Caco-2 (cell line): ENCODE results near the gene ZKSCAN8. TPM values are rescaled to one million over a fixed set of nuclear protein-coding genes. Genes with fewer than 3 reads are reported as not detected.

Experiments used
- BruUV-seq: library from RNA; stranded (reverse); fragments of 400-500 nt; replicated peaks from 2 replicates; lab custom pipeline; 2021; lab: Mats Ljungman, UMichigan
- CTCF ChIA-PET: fragments of 300-600 bp; sonication (Branson Sonifier 250); formaldehyde crosslinking; loops from one replicate; lab custom pipeline; 2022; ENCODE audit warnings: antibody characterized with exemption; lab: Charles Lee
- POLR2A ChIA-PET: fragments of 300-600 bp; sonication (Branson Sonifier 250); formaldehyde crosslinking; loops from one replicate; lab custom pipeline; 2022; ENCODE audit warnings: antibody characterized with exemption; lab: Charles Lee
- DNase-seq, 2 experiments: peaks; one replicate each; pipeline versions ENCODE4 v3.0.0 to v3.0.0-alpha.2; 2020 to 2022
- H3K27me3 ChIP-seq: replicated peaks from 2 replicates; pipeline ENCODE4 v1.6.0; 2011; ENCODE audit warnings: low read length; ENCODE audit not compliant: control insufficient read depth, insufficient read depth
- H3K36me3 ChIP-seq: 2 replicates; pipeline ENCODE4 v1.5.1; 2011; ENCODE audit warnings: low read length; ENCODE audit not compliant: control insufficient read depth, insufficient read depth
- H3K4me1 ChIP-seq: fragments of 250-450 bp; sonication (Bioruptor Pico); 2 replicates; pipeline ENCODE4 v1.5.1; 2020; ENCODE audit warnings: mild to moderate bottlenecking
- H3K4me3 ChIP-seq: 2 replicates; pipeline ENCODE4 v1.5.1; 2011; ENCODE audit warnings: low read depth, mild to moderate bottlenecking, control low read depth, low read length
- H3K9me3 ChIP-seq: fragments of 250-450 bp; sonication (Bioruptor Pico); 2 replicates; pipeline ENCODE4 v1.5.1; 2020; ENCODE audit warnings: mild to moderate bottlenecking, moderate library complexity
- H3K27ac Mint-ChIP-seq: one replicate; pipeline ENCODE4 v1.8.0; 2022; ENCODE audit warnings: mixed read lengths; ENCODE audit not compliant: unreplicated experiment
- H3K27me3 Mint-ChIP-seq: one replicate; pipeline ENCODE4 v1.8.0; 2022; ENCODE audit warnings: mixed read lengths; ENCODE audit not compliant: insufficient read depth, unreplicated experiment
- H3K36me3 Mint-ChIP-seq: one replicate; pipeline ENCODE4 v1.8.0; 2022; ENCODE audit warnings: mild to moderate bottlenecking, mixed read lengths; ENCODE audit not compliant: insufficient read depth, unreplicated experiment
- H3K4me1 Mint-ChIP-seq: one replicate; pipeline ENCODE4 v1.8.0; 2022; ENCODE audit warnings: low read depth, mixed read lengths; ENCODE audit not compliant: unreplicated experiment
- H3K4me3 Mint-ChIP-seq: one replicate; pipeline ENCODE4 v1.8.0; 2022; ENCODE audit warnings: mild to moderate bottlenecking, moderate library complexity, mixed read lengths; ENCODE audit not compliant: unreplicated experiment
- H3K9me3 Mint-ChIP-seq: one replicate; pipeline ENCODE4 v1.8.0; 2022; ENCODE audit warnings: mixed read lengths; ENCODE audit not compliant: unreplicated experiment
- CTCF ChIP-seq, 2 experiments: fragments of 200-600 bp in 1 of 2; IDR thresholded peaks; 1 replicate in 1 of 2; 2 replicates in 1 of 2; pipeline versions ENCODE4 v1.5.1 to v1.8.0; 2011 to 2022; ENCODE audit warnings: antibody characterized with exemption in 1 of 2, control low read depth in 1 of 2, inconsistent platforms in 1 of 2, low read depth in 1 of 2, low read length in 1 of 2, mild to moderate bottlenecking in 1 of 2, moderate library complexity in 1 of 2; ENCODE audit not compliant: insufficient read depth in 1 of 2, severe bottlenecking in 1 of 2, unreplicated experiment in 1 of 2
- intact Hi-C: fragments of 100-400 bp; cut with micrococcal nuclease; formaldehyde crosslinking; loops from one replicate; pipeline ENCODE4 v1.10.0; 2022; ENCODE audit not compliant: unreplicated experiment
- total RNA-seq: library from RNA; stranded (reverse); gene quantifications from 2 replicates; pipeline ENCODE4 v1.2.3, GENCODE V29; 2022

ZKSCAN8 gene
- total RNA-seq, 1 experiment from 2014 or later: 17.0 TPM

GRCh38 chr6:28111964-28112363 is 29.7 kb upstream of the ZKSCAN8 start:
- no TSS peak for BruUV-seq
- intact Hi-C loops: no loop called here
- Histone ChIP-seq H3K4me3 (no peak overlapping the region), H3K27me3 (no peaks in the 10 kb centered on the region), H3K9me3 (no peaks in the 10 kb centered on the region), H3K4me1 (no peaks in the 10 kb centered on the region), H3K36me3 (no peaks in the 10 kb centered on the region)
- CTCF ChIA-PET: no interaction called here
- peaks cover 6% of the 10 kb centered on the region for H3K4me1 Mint-ChIP-seq
- no peaks in the 10 kb centered on the region for H3K27me3 Mint-ChIP-seq
- H3K9me3 Mint-ChIP-seq: no peaks in the 10 kb centered on the region
- POLR2A ChIA-PET: interaction anchor here (0.6 kb wide), 1 partner anchor 79 kb away, joined by 3 read pairs; no protein-coding TSS in a partner anchor
- H3K4me3 Mint-ChIP-seq: no peak overlapping the region
- no peak for DNase-seq
- no peak overlapping the region for H3K27ac Mint-ChIP-seq
- H3K36me3 Mint-ChIP-seq: no peaks in the 10 kb centered on the region
- TF ChIP-seq CTCF (IDR thresholded peaks at IDR 0.05; ENCODE audit: insufficient read depth in 1 of 2, low read depth in 1 of 2, low read length in 1 of 2, severe bottlenecking in 1 of 2, unreplicated experiment in 1 of 2): no peak

- Mint-ChIP-seq H3K36me3 (no peaks in the 10 kb centered on the region), H3K9me3 (no peaks in the 10 kb centered on the region), H3K27me3 (no peaks in the 10 kb centered on the region), H3K27ac (no peak overlapping the region), H3K4me3 (no peak overlapping the region), H3K4me1 (no peaks in the 10 kb centered on the region)
- BruUV-seq: no TSS peak
- intact Hi-C loops: no loop called here
- CTCF ChIA-PET: interaction anchor here (0.6 kb wide), 1 partner anchor 9 kb away, joined by 3 read pairs; the partner anchor contains the start of gene ZSCAN16
- no peak for TF ChIP-seq CTCF (IDR thresholded peaks at IDR 0.05; ENCODE audit: insufficient read depth in 1 of 2, low read depth in 1 of 2, low read length in 1 of 2, severe bottlenecking in 1 of 2, unreplicated experiment in 1 of 2)
- H3K9me3 ChIP-seq: no peaks in the 10 kb centered on the region
- H3K4me1 ChIP-seq: no peaks in the 10 kb centered on the region
- POLR2A ChIA-PET: no interaction called here
- no peak for DNase-seq
- no peaks in the 10 kb centered on the region for H3K27me3 ChIP-seq
- no peak overlapping the region for H3K4me3 ChIP-seq
- no peaks in the 10 kb centered on the region for H3K36me3 ChIP-seq
Observed at GRCh38 chr6:28115799-28116198, 25.9 kb upstream of the ZKSCAN8 start.

GRCh38 chr6:28117386-28118050 is 24.2 kb upstream of the ZKSCAN8 start:
- POLR2A ChIA-PET: no interaction called here
- intact Hi-C loops: no loop called here
- Mint-ChIP-seq H3K4me1 (no peaks in the 10 kb centered on the region), H3K27me3 (no peaks in the 10 kb centered on the region), H3K36me3 (no peaks in the 10 kb centered on the region), H3K27ac (no peak overlapping the region), H3K4me3 (no peak overlapping the region), H3K9me3 (no peaks in the 10 kb centered on the region)
- Histone ChIP-seq H3K36me3 (no peaks in the 10 kb centered on the region), H3K27me3 (no peaks in the 10 kb centered on the region), H3K4me3 (no peak overlapping the region), H3K4me1 (no peaks in the 10 kb centered on the region), H3K9me3 (no peaks in the 10 kb centered on the region)
- no TSS peak for BruUV-seq
- CTCF ChIA-PET: no interaction called here
- no peak for TF ChIP-seq CTCF (IDR thresholded peaks at IDR 0.05; ENCODE audit: insufficient read depth in 1 of 2, low read depth in 1 of 2, low read length in 1 of 2, severe bottlenecking in 1 of 2, unreplicated experiment in 1 of 2)
- no peak for DNase-seq
